SK-N-SH (cell line): ENCODE measurements around the gene ATP8A1.

Source experiments
- CHD2 ChIP-seq: fragments of 150-350 bp; IDR thresholded peaks from 2 replicates; pipeline ENCODE4 v1.6.1; 2018; ENCODE audit warnings: low read length; ENCODE audit not compliant: partially characterized antibody
- CTCF ChIP-seq: fragments of 200-600 bp; sonication (generic); IDR thresholded peaks from 2 replicates; pipeline ENCODE4 v1.6.1; 2017; ENCODE audit warnings: antibody characterized with exemption, mild to moderate bottlenecking, moderate library complexity
- EP300 ChIP-seq, 2 experiments: IDR thresholded peaks; 2 replicates each; pipeline versions ENCODE4 v1.4.0 to v1.6.1; 2012; ENCODE audit warnings: borderline replicate concordance in 1 of 2, low read depth in 1 of 2, low read length in 1 of 2
- GATA2 ChIP-seq: sonication (generic); formaldehyde crosslinking; IDR thresholded peaks from 2 replicates; pipeline ENCODE4 v1.5.0; 2020; ENCODE audit warnings: mild to moderate bottlenecking, missing genetic modification reagents
- MAX ChIP-seq: IDR thresholded peaks from 2 replicates; pipeline ENCODE4 v1.4.0; 2012; ENCODE audit warnings: low read depth
- NFIC ChIP-seq: IDR thresholded peaks from 2 replicates; pipeline ENCODE4 v1.4.0; 2012; ENCODE audit warnings: borderline replicate concordance
- NRF1 ChIP-seq: IDR thresholded peaks from 2 replicates; pipeline ENCODE4 v1.6.1; 2012; ENCODE audit warnings: low read depth, mild to moderate bottlenecking, low read length
- POLR2AphosphoS5 ChIP-seq: IDR thresholded peaks from 2 replicates; pipeline ENCODE4 v1.6.1; 2012; ENCODE audit warnings: low read depth, low read length
- SIN3A ChIP-seq: IDR thresholded peaks from 2 replicates; pipeline ENCODE4 v1.6.1; 2012; ENCODE audit warnings: low read depth, mild to moderate bottlenecking, low read length, moderate library complexity, borderline replicate concordance
- TAF1 ChIP-seq: IDR thresholded peaks from 2 replicates; pipeline ENCODE4 v1.6.1; 2012; ENCODE audit warnings: low read depth, mild to moderate bottlenecking, low read length, moderate library complexity, borderline replicate concordance
- USF2 ChIP-seq: fragments of 150-350 bp; IDR thresholded peaks from 2 replicates; pipeline ENCODE4 v1.6.1; 2017; ENCODE audit warnings: antibody characterized with exemption, low read length, low read depth, borderline replicate concordance

- no peak for TF ChIP-seq USF2
- TF ChIP-seq CTCF = no peak
- TF ChIP-seq SIN3A = no peak
- no peak for TF ChIP-seq NFIC
- TF ChIP-seq MAX = no peak
- no peak for TF ChIP-seq GATA2 (CRISPR knock-in tag)
- TF ChIP-seq CHD2 = no peak
- no peak for TF ChIP-seq EP300 (IDR thresholded peaks at IDR 0.05; ENCODE audit: borderline replicate concordance in 1 of 2, low read depth in 1 of 2, low read length in 1 of 2)
- TF ChIP-seq POLR2AphosphoS5 = no peak
- no peak for TF ChIP-seq NRF1
- no peak for TF ChIP-seq TAF1
Measured at GRCh38 chr4:42638321-42638720, 18.6 kb downstream of the ATP8A1 start.
